Stimulated activated CD8-positive, alpha-beta memory T cell treated with anti-CD3 and anti-CD28 coated beads, Interleukin-2, amount 100 ng/mL, for 48 hours (primary cell): ENCODE results near the gene MAD1L1.
"Not testable (repeated sequence)": the region's sequence is repeated elsewhere in the genome, so short reads cannot be mapped to it uniquely, and the experiment has no call there.

Source experiments
- DNase-seq, 2 donors: peaks; one replicate each; pipeline ENCODE4 v3.0.0-alpha.2; 2020; ENCODE audit warnings: low read depth in 2 of 2

Gene MAD1L1

GRCh38 chr7:1930381-1931065 lies 302.2 kb downstream of the MAD1L1 start:
- no peak for DNase-seq

DNA sequence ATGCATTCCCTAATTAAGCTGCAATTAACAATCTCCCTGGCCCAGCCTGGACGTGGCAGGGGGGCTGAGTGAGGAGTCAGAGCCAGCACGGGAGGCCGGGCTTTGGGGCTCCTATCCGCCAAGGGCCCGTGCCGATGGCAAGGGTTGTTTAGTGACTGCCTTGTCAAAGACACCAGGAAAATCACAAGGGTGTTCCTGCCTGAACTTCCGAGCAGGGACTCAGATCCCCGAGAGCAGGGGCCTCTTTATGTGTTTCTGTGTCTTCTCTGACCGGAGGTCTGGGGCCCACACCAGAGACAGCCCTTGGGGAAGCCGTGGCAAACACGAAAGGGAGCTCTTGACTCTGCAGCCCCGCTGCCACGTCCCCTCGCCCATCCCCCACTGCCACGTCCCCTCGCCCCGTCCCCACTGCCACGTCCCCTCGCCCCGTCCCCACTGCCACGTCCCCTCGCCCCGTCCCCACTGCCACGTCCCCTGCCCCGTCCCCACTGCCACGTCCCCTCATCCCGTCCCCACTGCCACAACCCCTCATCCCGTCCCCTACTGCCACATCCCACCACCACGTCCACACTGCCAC lies 303.3 kb downstream of the MAD1L1 start:
- not testable (repeated sequence) for DNase-seq

DNA sequence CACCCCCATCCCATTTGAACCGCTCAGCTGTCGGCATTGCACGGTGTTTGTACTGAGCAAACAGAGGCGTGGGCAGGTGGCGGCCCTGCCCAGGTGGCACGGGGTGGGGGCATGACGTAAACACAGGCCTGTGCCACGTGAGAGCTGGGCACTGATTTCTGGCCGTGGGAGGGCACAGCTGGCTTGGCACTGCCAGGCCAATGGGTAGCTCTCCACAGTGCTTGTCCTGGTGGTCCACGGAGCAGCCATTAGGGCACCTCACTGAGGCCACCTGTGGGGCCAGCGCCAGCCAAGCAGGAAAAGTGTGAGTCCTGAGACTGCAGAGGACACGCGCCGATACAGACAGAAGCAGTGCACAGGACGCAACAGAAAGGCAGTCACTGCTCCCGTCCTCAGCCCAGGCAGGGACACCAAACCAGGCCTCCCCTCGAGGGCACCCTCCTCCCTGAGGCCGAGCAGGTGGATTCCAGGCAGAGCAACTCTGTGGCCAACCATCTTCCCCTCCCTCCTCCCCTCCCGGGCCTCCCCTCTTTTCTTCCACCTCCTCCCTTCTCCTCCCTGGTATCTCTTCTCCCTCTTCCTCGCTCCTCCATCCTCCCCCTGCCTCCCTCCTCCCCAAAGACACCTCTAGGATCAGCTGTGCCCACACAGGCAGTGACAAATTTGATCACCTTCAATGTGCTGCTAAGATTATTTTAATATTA lies 303.9 kb downstream of the MAD1L1 start:
- DNase-seq = no peak

DNA sequence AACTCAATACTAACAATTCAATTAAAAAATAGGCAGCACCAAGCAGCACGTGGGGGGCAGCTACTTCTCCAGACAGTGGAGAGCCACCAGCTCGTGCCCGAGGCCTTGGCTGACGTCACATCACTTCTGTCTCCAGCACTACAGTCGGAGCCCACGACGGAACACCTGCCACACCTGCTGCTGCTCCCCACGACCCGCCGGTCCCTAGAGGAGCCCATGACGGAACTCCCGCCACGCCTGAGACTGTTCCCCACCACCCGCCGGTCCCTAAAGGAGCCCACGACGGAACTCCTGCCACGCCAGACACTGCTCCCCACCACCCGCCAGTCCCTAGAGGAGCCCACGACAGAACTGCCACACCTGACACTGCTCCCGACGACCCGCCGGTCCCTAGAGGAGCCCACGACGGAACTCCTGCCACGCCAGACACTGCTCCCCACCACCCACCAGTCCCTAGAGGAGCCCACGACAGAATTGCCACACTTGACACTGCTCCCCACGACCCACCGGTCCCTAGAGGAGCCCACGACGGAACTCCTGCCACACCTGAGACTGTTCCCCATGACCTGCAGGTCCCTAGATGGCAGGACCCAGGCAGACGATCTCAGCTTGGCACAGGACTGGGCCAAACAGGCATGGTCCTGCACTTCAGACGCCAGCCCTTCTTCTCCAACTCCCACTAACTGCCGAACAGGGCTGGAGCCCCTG lies 304.7 kb downstream of the MAD1L1 start:
- DNase-seq = no peak

DNA sequence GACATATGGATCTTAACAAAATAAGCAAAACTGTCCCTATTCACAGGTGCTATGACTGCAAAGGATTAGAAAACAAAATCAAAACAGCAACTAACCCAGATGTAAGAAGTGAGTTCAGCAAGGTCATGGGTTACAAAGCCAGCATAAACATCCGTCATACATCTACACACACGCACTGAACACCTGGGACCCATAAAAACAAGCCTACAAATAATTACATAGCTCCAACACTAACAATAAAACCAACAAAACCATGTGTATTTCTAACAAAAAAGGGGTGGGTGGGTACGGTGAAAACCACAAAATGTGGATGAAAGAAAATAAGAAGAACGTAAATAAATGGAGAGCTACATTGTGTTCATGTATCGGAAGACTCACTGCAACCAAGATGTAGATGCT lies 305.8 kb downstream of the MAD1L1 start:
- no peak for DNase-seq

GRCh38 chr7:1925973-1926907 lies 306.5 kb downstream of the MAD1L1 start:
- DNase-seq = no peak

- DNase-seq = no peak
Measured at GRCh38 chr7:1925349-1925748, 307.4 kb downstream of the MAD1L1 start.

GRCh38 chr7:1924258-1924817 lies 308.4 kb downstream of the MAD1L1 start:
- no peak for DNase-seq

GRCh38 chr7:1923409-1924257 lies 309.1 kb downstream of the MAD1L1 start:
- DNase-seq = no peak

GRCh38 chr7:1922870-1923236 lies 309.9 kb downstream of the MAD1L1 start:
- DNase-seq = no peak

DNA sequence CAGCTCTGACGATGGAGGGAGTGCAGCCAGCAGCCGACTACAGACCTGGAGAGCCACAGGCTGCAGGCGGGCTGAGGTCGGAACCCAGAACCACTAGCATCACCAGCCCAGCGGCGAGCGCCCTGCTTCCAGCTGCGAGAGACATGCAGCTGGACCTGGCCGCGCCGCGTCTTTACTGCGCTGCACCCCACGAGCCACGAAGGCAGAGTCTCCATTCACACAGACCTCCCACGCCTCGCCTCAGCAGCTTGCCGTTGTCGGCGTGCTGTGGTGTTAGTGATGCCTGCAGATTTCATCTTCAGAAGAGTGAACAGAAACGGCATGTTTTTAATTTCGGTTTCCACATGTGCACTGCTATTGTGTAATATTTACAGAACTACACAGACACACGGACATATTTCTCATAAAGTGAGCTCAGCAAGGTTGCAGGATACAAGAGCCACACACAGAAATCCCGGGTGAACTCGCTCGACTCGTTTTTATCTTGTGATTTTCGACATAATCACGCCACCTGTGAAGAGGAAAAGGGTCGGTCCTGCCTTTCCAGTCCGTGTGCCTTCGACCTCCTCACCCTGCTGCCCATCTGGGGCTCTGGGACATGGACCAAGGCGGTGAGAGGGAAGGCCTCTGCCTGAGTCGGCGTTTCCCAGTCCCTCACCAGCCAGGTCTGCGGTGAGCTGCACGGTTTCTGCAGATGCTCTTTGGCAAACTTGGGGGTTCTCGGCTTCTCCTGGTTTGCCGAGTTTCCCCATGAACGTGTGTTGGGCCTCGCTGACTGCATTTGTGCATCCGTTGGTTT lies 310.5 kb downstream of the MAD1L1 start:
- DNase-seq = peak; percentile 39 to 42

- no peak for DNase-seq
Measured at GRCh38 chr7:1920881-1921280, 311.9 kb downstream of the MAD1L1 start.

GRCh38 chr7:1920266-1920681 lies 312.5 kb downstream of the MAD1L1 start:
- no peak for DNase-seq

GRCh38 chr7:1919539-1920265 lies 313.0 kb downstream of the MAD1L1 start:
- DNase-seq = no peak

DNA sequence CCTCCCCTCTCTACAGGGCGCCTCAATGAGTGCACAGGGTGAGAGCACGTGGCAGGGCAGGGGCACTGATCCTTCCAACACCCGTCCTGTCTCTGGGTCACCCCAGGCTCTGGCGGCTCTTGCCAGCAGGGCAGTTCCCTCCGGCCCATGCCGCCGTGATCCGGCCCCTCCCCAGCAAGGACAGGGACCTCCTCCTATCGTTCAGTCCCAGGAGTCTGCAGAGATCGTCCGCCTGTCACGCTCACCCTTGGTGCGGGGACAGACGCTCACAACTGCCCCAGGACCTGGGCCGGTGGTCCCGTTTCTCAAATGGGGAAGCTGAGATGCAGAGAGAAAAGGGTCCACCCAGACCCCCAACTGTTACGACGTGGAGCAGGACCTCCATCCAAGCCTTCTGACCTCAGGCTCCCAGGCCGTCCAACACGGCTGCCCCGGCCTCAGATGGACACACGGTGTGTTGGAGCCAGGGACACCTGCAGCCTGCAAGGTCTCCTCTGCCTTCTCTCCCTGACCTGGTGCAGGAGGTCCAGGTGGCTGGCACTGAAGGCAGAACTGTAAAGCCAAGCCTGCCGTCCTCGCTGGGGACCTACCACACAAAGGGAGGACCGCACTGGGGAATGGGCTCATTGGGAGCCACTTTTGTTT lies 313.7 kb downstream of the MAD1L1 start:
- DNase-seq = no peak

- no peak for DNase-seq
Measured at GRCh38 chr7:1918063-1918645, 314.6 kb downstream of the MAD1L1 start.

GRCh38 chr7:1917221-1918062 lies 315.3 kb downstream of the MAD1L1 start:
- DNase-seq = no peak
